GM15510 (cell line): ENCODE measurements around the gene SH3BP4.

Source experiments
- POLR2A ChIP-seq: IDR thresholded peaks from 3 replicates; pipeline ENCODE4 v1.6.1; 2011; ENCODE audit warnings: borderline replicate concordance; ENCODE audit not compliant: insufficient read length; ENCODE audit errors: extremely low read depth

Gene SH3BP4

DNA sequence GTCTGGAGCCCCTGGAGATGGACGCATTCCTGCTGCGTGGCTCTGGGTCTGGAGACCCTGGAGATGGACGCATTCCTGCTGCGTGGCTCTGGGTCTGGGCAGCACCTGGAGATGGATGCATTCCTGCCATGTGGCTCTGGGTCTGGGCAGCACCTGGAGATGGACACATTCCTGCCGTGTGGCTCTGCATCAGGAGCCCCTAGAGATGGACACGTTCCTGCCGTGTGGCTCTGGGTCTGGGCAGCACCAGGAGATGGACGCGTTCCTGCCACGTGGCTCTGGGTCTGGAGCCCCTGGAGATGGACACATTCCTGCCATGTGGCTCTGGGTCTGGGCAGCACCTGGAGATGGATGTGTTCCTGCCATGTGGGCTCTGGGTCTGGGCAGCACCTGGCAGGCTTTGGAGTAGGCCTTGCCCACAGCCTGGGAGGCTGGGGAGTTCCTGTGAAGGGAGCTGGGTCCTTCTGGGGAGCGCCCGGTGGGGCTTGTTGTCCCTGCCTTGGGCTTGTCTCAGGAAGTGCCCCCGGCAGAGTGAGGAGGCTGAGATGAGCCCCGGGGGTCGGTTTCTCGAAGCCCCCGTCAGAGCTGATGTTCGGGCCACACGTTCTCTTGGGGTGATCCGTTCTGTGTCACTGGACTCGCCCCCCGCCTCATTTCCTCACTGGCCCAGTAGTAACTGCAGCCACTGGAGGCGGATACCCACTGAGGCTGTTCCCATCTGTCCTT lies 41.0 kb downstream of the SH3BP4 start:
- TF ChIP-seq POLR2A: no peak

DNA sequence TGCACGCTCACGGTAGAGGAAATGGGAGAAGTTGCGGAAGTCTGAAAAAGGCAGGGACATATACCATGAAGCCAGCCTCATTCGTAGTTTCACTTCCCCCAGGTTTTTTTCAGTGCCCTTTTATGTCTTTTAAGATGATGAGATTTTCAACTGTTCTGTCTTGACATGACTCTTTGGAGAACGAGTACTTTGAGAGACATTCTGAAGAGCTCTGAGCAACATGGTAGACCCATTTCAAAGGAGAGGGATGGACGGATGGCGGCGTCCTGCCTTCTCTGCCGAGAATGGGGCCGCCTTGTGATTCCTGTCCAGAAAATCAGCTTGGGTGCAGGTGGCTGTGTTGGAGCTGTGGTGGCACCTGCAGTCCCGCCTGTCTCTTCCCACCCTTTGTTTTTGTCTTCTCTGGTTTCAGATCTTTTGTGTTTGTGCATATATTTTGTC lies 41.7 kb downstream of the SH3BP4 start:
- no peak for TF ChIP-seq POLR2A

- TF ChIP-seq POLR2A: no peak
Measured at GRCh38 chr2:234994438-234995321, 42.9 kb downstream of the SH3BP4 start.

- TF ChIP-seq POLR2A: no peak
Measured at GRCh38 chr2:234995332-234996068, 43.7 kb downstream of the SH3BP4 start.

DNA sequence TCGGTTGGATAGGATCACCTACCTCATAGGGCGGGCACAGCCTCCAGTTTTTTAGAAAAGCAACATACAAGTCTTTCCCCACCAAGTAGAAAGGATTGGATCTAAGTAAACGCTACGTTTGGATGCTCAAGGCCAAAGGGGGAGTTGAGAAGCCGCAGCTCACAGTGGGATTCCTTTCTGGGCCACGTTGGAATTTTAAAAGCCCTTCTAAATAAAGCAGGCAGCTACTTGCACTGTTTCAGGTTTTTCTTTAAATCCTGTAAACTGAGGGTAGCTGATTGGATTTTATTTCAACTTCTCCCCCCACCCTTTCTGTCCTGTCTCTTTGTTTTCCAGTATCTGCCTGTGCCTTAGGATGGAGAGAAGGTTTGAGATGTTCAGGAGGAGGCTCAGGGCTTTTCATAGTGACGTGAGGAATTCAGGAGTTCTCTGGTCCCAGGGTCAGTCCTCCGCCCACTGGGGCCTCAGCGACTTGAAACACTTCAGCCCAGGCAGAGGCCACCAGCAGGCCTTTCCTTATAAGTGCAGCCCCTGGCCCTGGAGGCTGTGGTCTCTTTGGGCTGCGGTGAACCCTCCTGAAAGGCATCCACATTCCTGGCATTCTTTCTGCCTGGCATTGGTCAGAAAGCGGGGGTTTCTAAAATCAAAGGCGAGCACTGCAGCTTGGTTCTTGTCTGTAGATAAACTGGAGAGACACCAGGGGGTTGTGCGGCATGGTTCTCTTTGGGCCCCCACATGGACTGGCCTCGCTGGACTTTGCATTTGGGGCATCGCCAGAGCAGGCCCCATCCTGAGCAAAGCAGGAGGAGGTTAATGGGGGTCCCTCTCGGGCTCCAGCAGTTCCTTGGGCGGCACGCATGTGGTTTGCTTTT lies 44.5 kb downstream of the SH3BP4 start:
- no peak for TF ChIP-seq POLR2A

- no peak for TF ChIP-seq POLR2A
Measured at GRCh38 chr2:234996941-234997270, 45.1 kb downstream of the SH3BP4 start.

DNA sequence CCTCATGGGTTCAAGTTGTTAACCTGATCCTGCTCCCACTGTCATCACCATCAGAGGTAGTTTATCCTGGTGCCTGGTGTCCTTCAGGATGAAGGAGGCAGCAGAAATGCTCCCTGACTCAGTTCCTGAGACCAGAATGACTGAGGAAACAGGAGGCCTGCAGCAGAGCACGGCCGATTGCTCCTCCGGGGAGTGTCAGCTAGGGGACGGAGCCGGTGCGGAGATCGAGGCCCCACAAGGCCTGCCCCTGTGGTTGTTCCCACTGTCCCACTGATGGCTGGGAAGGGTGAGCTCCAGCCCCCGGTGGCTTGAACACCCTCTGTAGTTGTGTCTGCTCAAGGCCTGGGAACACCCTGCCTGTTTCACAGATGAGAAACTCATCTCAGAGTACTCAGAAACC lies 45.6 kb downstream of the SH3BP4 start:
- TF ChIP-seq POLR2A: no peak

GRCh38 chr2:234998404-234999211 lies 46.8 kb downstream of the SH3BP4 start:
- no peak for TF ChIP-seq POLR2A

DNA sequence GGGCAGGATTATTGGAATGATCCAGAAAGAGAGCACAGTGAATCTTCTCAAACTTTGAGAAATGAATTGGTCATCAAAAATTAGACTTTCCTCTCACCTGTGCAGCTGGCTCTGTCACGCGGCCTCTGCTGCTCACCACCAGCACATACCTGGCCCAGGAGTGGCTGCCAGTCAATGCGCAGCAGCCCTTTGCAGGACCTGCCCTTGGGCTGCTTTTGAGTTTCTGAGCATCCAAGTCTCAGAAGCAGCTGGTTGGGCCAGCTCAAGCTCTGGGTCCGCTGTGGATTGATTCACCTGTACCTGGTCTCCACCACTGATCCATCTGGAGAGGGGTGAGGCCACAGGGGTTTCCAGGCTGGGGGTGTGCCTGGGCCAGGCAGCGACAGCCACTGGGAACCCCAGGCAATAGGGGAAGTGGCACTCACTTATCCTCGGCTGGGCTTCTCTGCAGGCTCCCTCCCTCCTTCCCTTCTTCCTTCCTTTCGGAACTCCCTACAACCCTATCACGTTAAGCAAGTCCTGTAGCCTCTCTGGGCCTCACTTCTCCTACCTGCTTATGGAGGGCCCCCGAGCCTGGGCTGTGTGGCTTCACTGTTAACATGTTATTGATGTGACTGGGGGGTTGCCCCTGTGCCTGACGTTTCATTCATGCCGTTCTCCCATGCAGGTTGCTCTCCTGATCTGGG lies 48.1 kb downstream of the SH3BP4 start:
- TF ChIP-seq POLR2A: no peak

GRCh38 chr2:235000426-235001236 lies 48.8 kb downstream of the SH3BP4 start:
- no peak for TF ChIP-seq POLR2A

GRCh38 chr2:235001237-235002133 lies 49.7 kb downstream of the SH3BP4 start:
- TF ChIP-seq POLR2A: no peak
